NB4 (cell line): Measurements from ENCODE around the gene HSPB8.

Source experiments
- DNase-seq: peaks from one replicate; pipeline ENCODE4 v3.0.0; 2010; ENCODE audit warnings: low read depth
- H3K4me3 ChIP-seq: one replicate; pipeline ENCODE4 v1.5.1; 2011; ENCODE audit warnings: mild to moderate bottlenecking, low read depth, low read length, moderate library complexity
- CTCF ChIP-seq: IDR thresholded peaks from one replicate; pipeline ENCODE4 v1.5.1; 2012; ENCODE audit warnings: low read depth, low read length
- MAX ChIP-seq: IDR thresholded peaks from 2 replicates; pipeline ENCODE4 v1.6.1; 2011; ENCODE audit warnings: low read depth, low read length
- MYC ChIP-seq: IDR thresholded peaks from 2 replicates; pipeline ENCODE4 v1.6.1; 2011; ENCODE audit warnings: low read depth, low read length
- POLR2A ChIP-seq: IDR thresholded peaks from 2 replicates; pipeline ENCODE4 v1.6.1; 2011; ENCODE audit warnings: mild to moderate bottlenecking; ENCODE audit not compliant: insufficient read length; ENCODE audit errors: extremely low read depth

The HSPB8 gene

GRCh38 chr12:119171691-119172425, 6.9 kb upstream of the HSPB8 start:
- no peak for DNase-seq
- no peak overlapping the region for H3K4me3 ChIP-seq
- TF ChIP-seq POLR2A = no peak
- no peak for TF ChIP-seq CTCF
- TF ChIP-seq MAX = no peak
- TF ChIP-seq MYC = no peak

- TF ChIP-seq POLR2A (no peak), MYC (no peak), MAX (no peak), CTCF (no peak)
- no peak overlapping the region for H3K4me3 ChIP-seq
- DNase-seq = no peak
Observed at GRCh38 chr12:119175081-119175480, 3.6 kb upstream of the HSPB8 start.

GRCh38 chr12:119176267-119177055, 2.3 kb upstream of the HSPB8 start:
- TF ChIP-seq MAX (no peak), CTCF (no peak), POLR2A (no peak), MYC (no peak)
- H3K4me3 ChIP-seq = no peak overlapping the region
- no peak for DNase-seq

- TF ChIP-seq CTCF = no peak
Observed at GRCh38 chr12:119177056-119177325, 1.7 kb upstream of the HSPB8 start.

GRCh38 chr12:119177724-119178380, 879 bp upstream of the HSPB8 start:
- TF ChIP-seq CTCF (no peak), MYC (no peak), MAX (no peak), POLR2A (no peak)
- H3K4me3 ChIP-seq = no peak overlapping the region
- no peak for DNase-seq

More at GRCh38 chr12:119177056-119177325, 1.7 kb upstream of the HSPB8 start:
- DNase-seq = no peak
- no peak overlapping the region for H3K4me3 ChIP-seq
